K562 (cell line): ENCODE measurements around the gene PSD2. TPM values are rescaled to one million over a fixed set of nuclear protein-coding genes. Genes with fewer than 3 reads are reported as not detected.

Experiments used
- ATAC-seq: fragments of 200-7000 bp; cut with Tn5 transposase; 3 replicates; pipeline ENCODE4 v1.9.1; 2020; ENCODE audit warnings: moderate library complexity
- BruUV-seq: library from RNA; stranded (reverse); fragments of 400-500 nt; replicated peaks from 2 replicates; lab custom pipeline; 2021; lab: Mats Ljungman, UMichigan
- CTCF ChIA-PET: fragments of 300-600 bp; formaldehyde crosslinking; extraction: SDS; loops from one replicate; lab custom pipeline; 2021; ENCODE audit warnings: low intra/inter-chr PET ratio; lab: Yijun Ruan, JAX
- POLR2A ChIA-PET: fragments of 300-600, 350-650 bp; sonication (Branson Sonifier 250); formaldehyde crosslinking; extraction: SDS; loops from one replicate; lab custom pipeline; 2021; ENCODE audit warnings: antibody characterized with exemption, inconsistent platforms; lab: Yijun Ruan, JAX
- DNase-seq, 4 experiments: peaks; one replicate each; pipeline versions ENCODE4 v3.0.0 to v3.0.0-alpha.2; 2011 to 2018; ENCODE audit warnings: low spot score in 3 of 4, mixed read lengths in 3 of 4; ENCODE audit errors: extremely low read depth in 1 of 4
- FAIRE-seq: peaks from 2 replicates; lab custom pipeline; 2011; peaks lifted over from hg19 to GRCh38; lab: Jason Lieb, UNC
- H2AFZ ChIP-seq: 2 replicates; pipeline ENCODE4 v1.6.0; 2011; ENCODE audit warnings: low read depth, low read length, control low read depth, inconsistent platforms
- H3K27ac ChIP-seq: fragments of 200-600 bp; 3 replicates; pipeline ENCODE4 v1.8.0; 2011; ENCODE audit warnings: low read depth, mild to moderate bottlenecking, control low read depth, inconsistent platforms, low read length, moderate library complexity, mixed read lengths; ENCODE audit errors: extremely low read depth
- H3K27me3 ChIP-seq, 2 experiments: fragments of 300-600 bp in 1 of 2; 2 replicates in 1 of 2; 3 replicates in 1 of 2; pipeline versions ENCODE4 v1.6.0 to v1.8.0; 2011; ENCODE audit warnings: inconsistent platforms in 2 of 2, low read length in 2 of 2, mild to moderate bottlenecking in 1 of 2, mixed read lengths in 1 of 2, moderate library complexity in 1 of 2; ENCODE audit not compliant: control insufficient read depth in 2 of 2, insufficient read depth in 2 of 2
- H3K36me3 ChIP-seq: fragments of 300-600 bp; 3 replicates; pipeline ENCODE4 v1.8.0; 2011; ENCODE audit warnings: mild to moderate bottlenecking, low read length, inconsistent platforms; ENCODE audit not compliant: control insufficient read depth, insufficient read depth
- H3K4me1 ChIP-seq, 2 experiments: fragments of 200-600 bp in 1 of 2; replicated peaks in 1 of 2; 2 replicates in 1 of 2; 3 replicates in 1 of 2; pipeline versions ENCODE4 v1.5.1 to v1.8.0; 2011; ENCODE audit warnings: inconsistent platforms in 2 of 2, low read length in 2 of 2, mild to moderate bottlenecking in 1 of 2, mixed read lengths in 1 of 2, moderate library complexity in 1 of 2; ENCODE audit not compliant: control insufficient read depth in 2 of 2, insufficient read depth in 2 of 2
- H3K4me2 ChIP-seq: 2 replicates; pipeline ENCODE4 v1.6.1; 2011; ENCODE audit warnings: low read length, control low read depth, inconsistent platforms, mixed read lengths; ENCODE audit not compliant: insufficient read depth
- H3K4me3 ChIP-seq: fragments of 200-600 bp; sonication (generic), shearing (Covaris generic); 2 replicates; pipeline ENCODE4 v1.5.1; 2016; ENCODE audit warnings: control low read depth, inconsistent platforms
- H3K79me2 ChIP-seq: fragments of 200-600 bp; 3 replicates; pipeline ENCODE4 v1.8.0; 2011; ENCODE audit warnings: low read length, inconsistent platforms; ENCODE audit not compliant: control insufficient read depth, insufficient read depth
- H3K9ac ChIP-seq, 2 experiments: 2 replicates each; pipeline versions ENCODE4 v1.6.0 to v1.6.1; 2011; ENCODE audit warnings: low read depth in 2 of 2, low read length in 2 of 2, control low read depth in 1 of 2, inconsistent platforms in 1 of 2, mild to moderate bottlenecking in 1 of 2, mixed read lengths in 1 of 2; ENCODE audit not compliant: insufficient read depth in 1 of 2
- H3K9me1 ChIP-seq: one replicate; pipeline ENCODE4 v1.6.0; 2011; ENCODE audit warnings: inconsistent platforms, mild to moderate bottlenecking, low read length, moderate library complexity; ENCODE audit not compliant: control insufficient read depth, insufficient read depth
- H3K9me3 ChIP-seq: replicated peaks from 2 replicates; pipeline ENCODE4 v1.5.1; 2011; ENCODE audit warnings: low read depth, low read length, inconsistent platforms; ENCODE audit not compliant: control insufficient read depth, insufficient read depth
- H4K20me1 ChIP-seq: replicated peaks from 2 replicates; pipeline ENCODE4 v1.6.1; 2011; ENCODE audit warnings: low read length, inconsistent platforms, mixed read lengths; ENCODE audit not compliant: control insufficient read depth, insufficient read depth
- POLR2G ChIP-seq: fragments of 200-400 bp; formaldehyde crosslinking; IDR thresholded peaks from 2 replicates; pipeline ENCODE4 v1.6.1; 2017; ENCODE audit warnings: low read depth, mild to moderate bottlenecking, antibody characterized with exemption, low read length, moderate library complexity
- WHSC1 ChIP-seq: IDR thresholded peaks from one replicate; pipeline ENCODE4 v1.6.1; 2012; ENCODE audit warnings: low read length, control low read depth, inconsistent platforms
- ZC3H4 ChIP-seq: sonication (generic); formaldehyde crosslinking; IDR thresholded peaks from 2 replicates; pipeline ENCODE4 v1.9.0; 2021; ENCODE audit warnings: missing genetic modification reagents, borderline replicate concordance
- WGBS: fragments of 100-300 bp; shearing (Covaris generic); methylation state at CpG from one replicate; pipeline ENCODE4 v1.1.6; 2016; ENCODE audit warnings: low coverage, mixed read lengths; ENCODE audit not compliant: insufficient coverage; ENCODE audit errors: missing lambda C conversion rate; 5-methylcytosine and 5-hydroxymethylcytosine counted together
- in situ Hi-C: fragments of 300-500 bp; cut with MboI; formaldehyde crosslinking; loops from 4 replicates; pipeline ENCODE4 v1.15.0; 2018; ENCODE audit warnings: inconsistent platforms, mixed read lengths
- intact Hi-C: fragments of 100-400 bp; cut with micrococcal nuclease; formaldehyde crosslinking; loops from 2 replicates; pipeline ENCODE4 v1.14.2; 2022
- polyA plus RNA-seq, 8 experiments: library from polyadenylated mRNA; depleted of rRNA in 4 of 8; stranded (reverse) in 5 of 8; unstranded in 3 of 8; fragments of >200 nt; fragmentation: Nextera tagmentation in 2 of 8; fragmentation: Illumina TruSeq in 1 of 8; extraction: Ambion mirVana in 2 of 8; extraction: Trizol in 1 of 8; gene quantifications; 2 replicates each; pipeline versions ENCODE4 v1.2.1 to v1.2.3, GENCODE V29; 2011 to 2014; ENCODE audit warnings: inconsistent platforms in 1 of 8, missing spikeins in 1 of 8
- total RNA-seq, 7 experiments: library from RNA; depleted of rRNA in 6 of 7; stranded (reverse); fragments of >200 nt in 6 of 7; fragmentation: Illumina TruSeq in 2 of 7; extraction: Trizol in 2 of 7; gene quantifications; 2 replicates each; pipeline versions ENCODE4 v1.2.1 to v1.2.3, GENCODE V29; 2011 to 2021; ENCODE audit warnings: low replicate concordance in 1 of 7

The PSD2 gene
- total and polyA plus RNA-seq, 9 of the 15 experiments (the other 6 are each of a cell fraction or from before 2014, with no cell fraction given), result 0.01 to 0.09 (median 0.04) TPM; not detected in 4

DNA sequence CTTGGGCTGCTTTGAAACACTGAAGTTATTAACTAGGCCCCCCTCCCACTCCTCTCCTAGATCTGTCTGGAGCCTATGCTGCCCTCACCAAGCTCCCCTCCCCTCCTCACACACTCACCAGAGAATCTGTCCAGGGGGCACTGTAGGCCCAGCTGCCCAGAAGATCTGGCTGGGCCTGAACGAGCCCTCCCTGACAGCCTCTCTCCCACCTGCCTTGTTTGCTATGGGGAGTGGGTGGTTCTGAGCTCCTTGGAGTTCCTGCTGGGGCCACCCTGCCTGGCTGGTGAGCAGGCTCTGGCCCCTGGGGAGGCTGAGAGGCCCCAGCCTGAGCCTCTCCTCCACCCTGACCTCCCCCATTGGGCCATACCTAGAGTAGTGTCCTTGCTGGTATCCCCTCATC lies 75.1 kb downstream of the PSD2 start:
- no peaks in the 10 kb centered on the region for H3K4me1 ChIP-seq
- ChIA-PET POLR2A (interaction anchor here (0.6 to 1.0 kb wide), 2 partner anchors 12 to 71 kb away, joined by 3 read pairs; no protein-coding TSS in a partner anchor), CTCF (interaction anchor here (1.8 kb wide), 1 partner anchor 98 kb away, joined by 11 read pairs; no protein-coding TSS in a partner anchor)
- H3K9me3 ChIP-seq, result 0 out of 2 replicates have a peak, but pooled peaks cover 2% of the 10 kb centered on the region
- H4K20me1 ChIP-seq, result 0 out of 2 replicates have a peak, but pooled peaks cover 4% of the 10 kb centered on the region
- H3K27ac ChIP-seq, result no peak overlapping the region
- ATAC-seq (no peak; the same call in 2 of the 3 replicates), DNase-seq (no peak), FAIRE-seq (no peak)
- intact Hi-C loops (no loop called here), in situ Hi-C loops (no loop called here)
- no peaks in the 10 kb centered on the region for H3K36me3 ChIP-seq
- 0% methylated on average over 1 of the region's 1 CpG for WGBS
- no peak overlapping the region for H3K4me3 ChIP-seq
- no TSS peak for BruUV-seq
- no peak overlapping the region for H3K4me2 ChIP-seq
- no peaks in the 10 kb centered on the region for H3K79me2 ChIP-seq
- H3K9ac ChIP-seq, result no peak overlapping the region
- TF ChIP-seq ZC3H4 (CRISPR knock-in tag), result no peak
- no peak overlapping the region for H2AFZ ChIP-seq
- H3K9me1 ChIP-seq, result no peaks in the 10 kb centered on the region
- H3K27me3 ChIP-seq, result peaks cover 6 to 29% of the 10 kb centered on the region in 2 experiments; a peak in 3 of 5 replicates

- no peaks in the 10 kb centered on the region for H3K4me1 ChIP-seq
- FAIRE-seq (no peak), ATAC-seq (no peak), DNase-seq (no peak)
- ChIA-PET CTCF (interaction anchor here (1.8 kb wide), 1 partner anchor 97 kb away, joined by 11 read pairs; no protein-coding TSS in a partner anchor), POLR2A (interaction anchor here (0.6 to 0.8 kb wide), 2 partner anchors 11 to 97 kb away, joined by 3 to 4 read pairs; no protein-coding TSS in a partner anchor)
- WGBS, result 0% methylated on average over 9 of the region's 9 CpGs
- no peak overlapping the region for H3K4me3 ChIP-seq
- H3K79me2 ChIP-seq, result no peaks in the 10 kb centered on the region
- H3K27me3 ChIP-seq, result peaks cover 6 to 25% of the 10 kb centered on the region in 2 experiments; a peak in 3 of 5 replicates
- intact Hi-C loops (no loop called here), in situ Hi-C loops (no loop called here)
- 0 out of 2 replicates have a peak, but pooled peaks cover 2% of the 10 kb centered on the region for H3K9me3 ChIP-seq
- H4K20me1 ChIP-seq, result 0 out of 2 replicates have a peak, but pooled peaks cover 4% of the 10 kb centered on the region
- BruUV-seq, result no TSS peak
- H3K9ac ChIP-seq, result no peak overlapping the region
- no peak overlapping the region for H3K4me2 ChIP-seq
- H3K27ac ChIP-seq, result no peak overlapping the region
- TF ChIP-seq POLR2G, result no peak
- no peak for TF ChIP-seq WHSC1
- H2AFZ ChIP-seq, result no peak overlapping the region
- no peaks in the 10 kb centered on the region for H3K9me1 ChIP-seq
- no peaks in the 10 kb centered on the region for H3K36me3 ChIP-seq
Observed at GRCh38 chr5:139871614-139872013, 76.0 kb downstream of the PSD2 start.
